ENCODE results near the gene COL27A1.

The COL27A1 gene

GRCh38 chr9:114275246-114276004 is 120.1 kb downstream of the COL27A1 start:
- no peak for TF ChIP-seq CTCF (conservative IDR thresholded peaks at IDR 0.05; ENCODE audit: low read depth, low read length)
- H3K27me3 ChIP-seq (ENCODE audit: insufficient read depth, low read depth) = no peaks in the 10 kb centered on the region
- no peak overlapping the region for H3K4me2 ChIP-seq
- H3K79me2 ChIP-seq (ENCODE audit: insufficient read depth, low read depth) = no peaks in the 10 kb centered on the region
- no peak overlapping the region for H3K9ac ChIP-seq
- H3K4me3 ChIP-seq (IDR thresholded peaks at IDR 0.05; ENCODE audit: insufficient read depth, low read depth, low read length) = no peak overlapping the region
- H2AFZ ChIP-seq (ENCODE audit: low read depth) = no peak overlapping the region
- no peaks in the 10 kb centered on the region for H3K36me3 ChIP-seq (ENCODE audit: insufficient read depth)
- no peak overlapping the region for H3K27ac ChIP-seq
- H3K4me1 ChIP-seq (ENCODE audit: low read depth, poor library complexity, severe bottlenecking) = no peaks in the 10 kb centered on the region
- no peaks in the 10 kb centered on the region for H4K20me1 ChIP-seq (ENCODE audit: insufficient read depth)

GRCh38 chr9:114276908-114277821 is 121.8 kb downstream of the COL27A1 start:
- no peaks in the 10 kb centered on the region for H3K36me3 ChIP-seq (ENCODE audit: insufficient read depth)
- H3K27me3 ChIP-seq (ENCODE audit: insufficient read depth, low read depth) = no peaks in the 10 kb centered on the region
- H3K4me2 ChIP-seq = no peak overlapping the region
- no peaks in the 10 kb centered on the region for H4K20me1 ChIP-seq (ENCODE audit: insufficient read depth)
- TF ChIP-seq CTCF (conservative IDR thresholded peaks at IDR 0.05; ENCODE audit: low read depth, low read length) = no peak
- H3K27ac ChIP-seq = no peak overlapping the region
- H3K9ac ChIP-seq = no peak overlapping the region
- H3K4me1 ChIP-seq (ENCODE audit: low read depth, poor library complexity, severe bottlenecking) = no peaks in the 10 kb centered on the region
- H3K4me3 ChIP-seq (IDR thresholded peaks at IDR 0.05; ENCODE audit: insufficient read depth, low read depth, low read length) = no peak overlapping the region
- no peaks in the 10 kb centered on the region for H3K79me2 ChIP-seq (ENCODE audit: insufficient read depth, low read depth)
- no peak overlapping the region for H2AFZ ChIP-seq (ENCODE audit: low read depth)

- no peak for TF ChIP-seq CTCF (conservative IDR thresholded peaks at IDR 0.05; ENCODE audit: low read depth, low read length)
- H3K79me2 ChIP-seq (ENCODE audit: insufficient read depth, low read depth) = no peaks in the 10 kb centered on the region
- H3K27me3 ChIP-seq (ENCODE audit: insufficient read depth, low read depth) = no peaks in the 10 kb centered on the region
- no peak overlapping the region for H2AFZ ChIP-seq (ENCODE audit: low read depth)
- H3K4me3 ChIP-seq (IDR thresholded peaks at IDR 0.05; ENCODE audit: insufficient read depth, low read depth, low read length) = no peak overlapping the region
- H3K4me2 ChIP-seq = no peak overlapping the region
- H3K27ac ChIP-seq = no peak overlapping the region
- peaks cover 4% of the 10 kb centered on the region for H3K4me1 ChIP-seq (ENCODE audit: low read depth, poor library complexity, severe bottlenecking)
- no peak overlapping the region for H3K9ac ChIP-seq
- H3K36me3 ChIP-seq (ENCODE audit: insufficient read depth) = no peaks in the 10 kb centered on the region
- no peaks in the 10 kb centered on the region for H4K20me1 ChIP-seq (ENCODE audit: insufficient read depth)
Measured at GRCh38 chr9:114278356-114278755, 123.0 kb downstream of the COL27A1 start.

GRCh38 chr9:114278881-114279570 is 123.7 kb downstream of the COL27A1 start:
- TF ChIP-seq CTCF (conservative IDR thresholded peaks at IDR 0.05; ENCODE audit: low read depth, low read length) = no peak
- no peak overlapping the region for H2AFZ ChIP-seq (ENCODE audit: low read depth)
- no peak overlapping the region for H3K27ac ChIP-seq
- no peak overlapping the region for H3K9ac ChIP-seq
- no peaks in the 10 kb centered on the region for H4K20me1 ChIP-seq (ENCODE audit: insufficient read depth)
- H3K4me3 ChIP-seq (IDR thresholded peaks at IDR 0.05; ENCODE audit: insufficient read depth, low read depth, low read length) = no peak overlapping the region
- peaks cover 4% of the 10 kb centered on the region for H3K4me1 ChIP-seq (ENCODE audit: low read depth, poor library complexity, severe bottlenecking)
- H3K4me2 ChIP-seq = no peak overlapping the region
- H3K27me3 ChIP-seq (ENCODE audit: insufficient read depth, low read depth) = no peaks in the 10 kb centered on the region
- H3K79me2 ChIP-seq (ENCODE audit: insufficient read depth, low read depth) = no peaks in the 10 kb centered on the region
- H3K36me3 ChIP-seq (ENCODE audit: insufficient read depth) = no peaks in the 10 kb centered on the region

Data from KMS-11 (cell line).